ENCODE measurements around the gene ACSL1. TPM values are rescaled to one million over a fixed set of nuclear protein-coding genes. Genes with fewer than 3 reads are reported as not detected.
"Not testable (repeated sequence)": the region's sequence is repeated elsewhere in the genome, so short reads cannot be mapped to it uniquely, and the experiment has no call there.

The ACSL1 gene
- total and polyA plus RNA-seq, 2 of the 8 experiments (the other 6 are each of a cell fraction or from before 2014, with no cell fraction given) = 2.3 to 8.7 TPM

DNA sequence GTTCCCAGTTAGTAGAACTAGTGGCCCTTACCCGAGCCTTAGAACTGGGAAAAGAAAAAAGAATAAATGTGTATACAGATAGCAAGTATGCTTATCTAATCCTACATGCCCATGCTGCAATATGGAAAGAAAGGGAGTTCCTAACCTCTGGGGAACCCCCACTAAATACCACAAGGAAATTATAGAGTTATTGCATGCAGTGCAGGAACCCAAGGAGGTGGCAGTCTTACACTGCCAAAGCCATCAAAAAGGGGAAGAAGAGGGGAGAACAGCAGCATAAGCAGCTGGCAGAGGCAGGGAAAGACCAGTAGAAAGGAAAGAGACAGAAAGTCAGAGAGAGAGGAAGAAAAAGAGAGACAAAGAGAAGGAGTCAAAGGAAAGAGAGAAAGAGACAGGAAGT lies 86.2 kb downstream of the ACSL1 start:
- POLR2A ChIA-PET (ENCODE audit: partially characterized antibody); H3K36me3 ChIP-seq (ENCODE audit: control insufficient read depth in 2 of 4, insufficient read depth in 4 of 4, low read length in 3 of 4); CTCF ChIA-PET (ENCODE audit: partially characterized antibody); H3K4me3 ChIP-seq (ENCODE audit: extremely low read depth in 1 of 4, insufficient read depth in 2 of 4, low read depth in 3 of 4, low read length in 4 of 4); H4K91ac ChIP-seq (replicated peaks; ENCODE audit: insufficient read length, low read length); H3K18ac ChIP-seq (ENCODE audit: extremely low read depth, low read length); H2BK120ac ChIP-seq (replicated peaks; ENCODE audit: low read depth, low read length); H2AFZ ChIP-seq (ENCODE audit: low read length); H3K4me1 ChIP-seq (replicated peaks in 1 of 4; ENCODE audit: control insufficient read depth in 3 of 4, insufficient read depth in 4 of 4, low read length in 3 of 4); H3K9ac ChIP-seq (replicated peaks in 1 of 4; ENCODE audit: extremely low read depth in 1 of 4, low read depth in 3 of 4, low read length in 3 of 4); H3K14ac ChIP-seq (ENCODE audit: insufficient read length); H2AK5ac ChIP-seq (ENCODE audit: low read depth, low read length); H3K4me2 ChIP-seq (ENCODE audit: insufficient read depth in 1 of 2, low read depth in 2 of 2, low read length in 2 of 2); H2BK15ac ChIP-seq (ENCODE audit: low read length); H3K79me1 ChIP-seq (ENCODE audit: low read depth, low read length); H4K20me1 ChIP-seq (replicated peaks in 1 of 2; ENCODE audit: control insufficient read depth in 1 of 2, insufficient read depth in 2 of 2, low read length in 2 of 2); H3K27me3 ChIP-seq (replicated peaks in 1 of 4; ENCODE audit: control insufficient read depth in 3 of 4, extremely low read depth in 1 of 4, insufficient read depth in 3 of 4, low read length in 3 of 4); H2BK20ac ChIP-seq (ENCODE audit: low read length); H4K5ac ChIP-seq (ENCODE audit: insufficient read length, low read depth, low read length); DNase-seq (ENCODE audit: low read depth in 1 of 2, low spot score in 2 of 2); H2BK12ac ChIP-seq (ENCODE audit: low read depth, low read length); H3K23ac ChIP-seq (ENCODE audit: insufficient read length); H3K56ac ChIP-seq (replicated peaks; ENCODE audit: insufficient read length, low read depth, low read length); H3K79me2 ChIP-seq (ENCODE audit: control insufficient read depth in 1 of 2, insufficient read depth in 2 of 2, low read length in 2 of 2); H2BK5ac ChIP-seq (ENCODE audit: low read depth, low read length); FAIRE-seq; H3K23me2 ChIP-seq (ENCODE audit: low read depth, low read length); H4K8ac ChIP-seq (ENCODE audit: extremely low read depth, insufficient read depth, low read length); H3K27ac ChIP-seq (ENCODE audit: low read depth, low read length); H3K4ac ChIP-seq (replicated peaks; ENCODE audit: insufficient read length, low read depth, low read length): not testable (repeated sequence)
- 92% methylated on average over 1 of the region's 1 CpG; no CpG with 5 or more reads in 1 of the 2 experiments for WGBS, 2 experiments (ENCODE audit: extremely low coverage in 1 of 2, insufficient coverage in 1 of 2, insufficient read length in 1 of 2, insufficient replicate concordance in 2 of 2, low coverage in 1 of 2, low lambda C conversion rate in 2 of 2, missing lambda C conversion rate in 1 of 2)
- H3K9me3 ChIP-seq (ENCODE audit: insufficient read depth in 2 of 2, low read depth in 1 of 2, low read length in 1 of 2) = peaks cover 16% of the 10 kb centered on the region in 2 experiments

Data from H1 (cell line).